MCF 10A (cell line): ENCODE data around the gene ALDH1L2. TPM values are rescaled to one million over a fixed set of nuclear protein-coding genes. Genes with fewer than 3 reads are reported as not detected.

Source experiments
- BruUV-seq: library from RNA; stranded (reverse); fragments of 400-500 nt; replicated peaks from 2 replicates; lab custom pipeline; 2021; lab: Mats Ljungman, UMichigan
- CTCF ChIA-PET: fragments of 300-600 bp; sonication (Branson Sonifier 250); formaldehyde crosslinking; extraction: SDS; loops from one replicate; lab custom pipeline; 2021; ENCODE audit warnings: antibody characterized with exemption, inconsistent platforms; lab: Yijun Ruan, JAX
- POLR2A ChIA-PET: fragments of 300-600, 350-650 bp; sonication (Branson Sonifier 250); formaldehyde crosslinking; extraction: SDS; loops from one replicate; lab custom pipeline; 2020; ENCODE audit warnings: antibody characterized with exemption, inconsistent platforms; lab: Yijun Ruan, JAX
- DNase-seq: peaks from one replicate; pipeline ENCODE4 v3.0.0-alpha.2; 2018; ENCODE audit not compliant: unreplicated experiment
- H3K27ac Mint-ChIP-seq: one replicate; pipeline ENCODE4 v1.8.0; 2022; ENCODE audit warnings: mild to moderate bottlenecking, low read depth, mixed read lengths; ENCODE audit not compliant: unreplicated experiment
- H3K27me3 Mint-ChIP-seq: one replicate; pipeline ENCODE4 v1.8.0; 2022; ENCODE audit warnings: mixed read lengths; ENCODE audit not compliant: insufficient read depth, unreplicated experiment
- H3K36me3 Mint-ChIP-seq: one replicate; pipeline ENCODE4 v1.8.0; 2022; ENCODE audit warnings: mild to moderate bottlenecking, moderate library complexity, mixed read lengths; ENCODE audit not compliant: insufficient read depth, unreplicated experiment
- H3K4me1 Mint-ChIP-seq: one replicate; pipeline ENCODE4 v1.8.0; 2022; ENCODE audit warnings: mixed read lengths; ENCODE audit not compliant: insufficient read depth, unreplicated experiment
- H3K4me3 Mint-ChIP-seq: one replicate; pipeline ENCODE4 v1.8.0; 2022; ENCODE audit warnings: mild to moderate bottlenecking, moderate library complexity, mixed read lengths; ENCODE audit not compliant: unreplicated experiment
- H3K9me3 Mint-ChIP-seq: one replicate; pipeline ENCODE4 v1.8.0; 2022; ENCODE audit warnings: mixed read lengths; ENCODE audit not compliant: unreplicated experiment
- intact Hi-C: fragments of 100-400 bp; cut with micrococcal nuclease; formaldehyde crosslinking; loops from 2 replicates; pipeline ENCODE4 v1.14.1; 2022
- total RNA-seq: library from RNA; stranded (reverse); gene quantifications from 2 replicates; pipeline ENCODE4 v1.2.3, GENCODE V29; 2022
- TF ChIP-seq, protein P1 (sequence below): fragments of 200-600 bp; IDR thresholded peaks from one replicate; pipeline ENCODE4 v1.8.0; 2022; ENCODE audit warnings: antibody characterized with exemption, mild to moderate bottlenecking; ENCODE audit not compliant: unreplicated experiment

Gene ALDH1L2
- total RNA-seq, 1 experiment from 2014 or later, result 165 TPM

DNA sequence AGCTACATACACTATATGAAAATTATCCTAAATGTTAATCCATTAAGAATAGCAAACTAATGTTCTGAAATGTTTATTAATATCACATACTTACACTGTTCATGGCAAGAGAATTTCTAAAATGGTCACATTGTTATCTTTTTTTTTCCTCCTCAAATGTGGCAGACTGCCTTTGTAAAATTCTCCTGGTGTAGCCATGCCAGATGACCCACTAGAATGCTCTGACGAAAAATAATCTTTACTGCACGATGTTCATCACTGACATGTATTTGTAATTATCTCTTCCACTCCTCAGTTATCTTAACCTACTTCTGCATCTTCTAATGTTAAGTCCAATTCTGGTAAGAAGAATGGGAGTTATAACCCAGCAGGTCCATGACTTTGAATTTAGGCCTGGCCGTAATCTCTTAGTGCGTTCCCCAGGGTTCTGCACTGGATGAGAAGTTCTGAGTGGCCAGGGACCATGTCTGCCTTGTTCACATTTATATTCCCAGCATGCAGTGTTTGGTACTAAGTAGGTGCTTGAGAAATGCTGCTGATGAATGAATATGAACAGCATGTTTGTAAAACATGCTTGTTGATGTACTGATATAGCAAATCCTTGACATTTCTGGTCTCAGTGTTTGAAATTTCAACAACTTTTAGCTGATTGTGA lies 51.4 kb downstream of the ALDH1L2 start:
- no peak overlapping the region for H3K4me3 Mint-ChIP-seq
- ChIA-PET POLR2A (interaction anchor here (0.6 to 1.3 kb wide), 2 partner anchors 36 to 968 kb away, joined by 3 to 4 read pairs; no protein-coding TSS in a partner anchor), CTCF (interaction anchor here (0.7 to 3.3 kb wide), 2 partner anchors 549 to 651 kb away, joined by 3 to 13 read pairs; no protein-coding TSS in a partner anchor)
- DNase-seq, result no peak
- H3K36me3 Mint-ChIP-seq, result peaks cover 69% of the 10 kb centered on the region
- H3K27ac Mint-ChIP-seq, result peak overlapping the region; percentile 22
- BruUV-seq, result no TSS peak
- no peaks in the 10 kb centered on the region for H3K27me3 Mint-ChIP-seq
- H3K9me3 Mint-ChIP-seq, result no peaks in the 10 kb centered on the region
- intact Hi-C loops, result no loop called here
- TF ChIP-seq, protein P1, sequence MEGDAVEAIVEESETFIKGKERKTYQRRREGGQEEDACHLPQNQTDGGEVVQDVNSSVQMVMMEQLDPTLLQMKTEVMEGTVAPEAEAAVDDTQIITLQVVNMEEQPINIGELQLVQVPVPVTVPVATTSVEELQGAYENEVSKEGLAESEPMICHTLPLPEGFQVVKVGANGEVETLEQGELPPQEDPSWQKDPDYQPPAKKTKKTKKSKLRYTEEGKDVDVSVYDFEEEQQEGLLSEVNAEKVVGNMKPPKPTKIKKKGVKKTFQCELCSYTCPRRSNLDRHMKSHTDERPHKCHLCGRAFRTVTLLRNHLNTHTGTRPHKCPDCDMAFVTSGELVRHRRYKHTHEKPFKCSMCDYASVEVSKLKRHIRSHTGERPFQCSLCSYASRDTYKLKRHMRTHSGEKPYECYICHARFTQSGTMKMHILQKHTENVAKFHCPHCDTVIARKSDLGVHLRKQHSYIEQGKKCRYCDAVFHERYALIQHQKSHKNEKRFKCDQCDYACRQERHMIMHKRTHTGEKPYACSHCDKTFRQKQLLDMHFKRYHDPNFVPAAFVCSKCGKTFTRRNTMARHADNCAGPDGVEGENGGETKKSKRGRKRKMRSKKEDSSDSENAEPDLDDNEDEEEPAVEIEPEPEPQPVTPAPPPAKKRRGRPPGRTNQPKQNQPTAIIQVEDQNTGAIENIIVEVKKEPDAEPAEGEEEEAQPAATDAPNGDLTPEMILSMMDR, result no peak
- H3K4me1 Mint-ChIP-seq, result no peaks in the 10 kb centered on the region

- no peak for DNase-seq
- H3K36me3 Mint-ChIP-seq, result peaks cover 68% of the 10 kb centered on the region
- H3K4me1 Mint-ChIP-seq, result no peaks in the 10 kb centered on the region
- CTCF ChIA-PET, result interaction anchor here (0.7 to 0.8 kb wide), 2 partner anchors 12 to 42 kb away, joined by 3 read pairs; no protein-coding TSS in a partner anchor
- TF ChIP-seq, protein P1, result no peak
- H3K9me3 Mint-ChIP-seq, result no peaks in the 10 kb centered on the region
- H3K27me3 Mint-ChIP-seq, result no peaks in the 10 kb centered on the region
- intact Hi-C loops, result no loop called here
- peak overlapping the region; percentile 13 for H3K27ac Mint-ChIP-seq
- no peak overlapping the region for H3K4me3 Mint-ChIP-seq
- BruUV-seq, result no TSS peak
- POLR2A ChIA-PET, result interaction anchor here (0.5 to 0.6 kb wide), 3 partner anchors 136 to 626 kb away, joined by 3 to 4 read pairs (median 3); no protein-coding TSS in a partner anchor
Measured at GRCh38 chr12:105030820-105031807, 53.1 kb downstream of the ALDH1L2 start.

- no peak overlapping the region for H3K4me3 Mint-ChIP-seq
- ChIA-PET POLR2A (interaction anchor here (0.7 to 1.5 kb wide), 2 partner anchors 67 to 1059 kb away, joined by 4 read pairs; no protein-coding TSS in a partner anchor), CTCF (interaction anchor here (0.7 to 1.0 kb wide), 2 partner anchors 11 to 13 kb away, joined by 3 to 6 read pairs; no protein-coding TSS in a partner anchor)
- no peaks in the 10 kb centered on the region for H3K9me3 Mint-ChIP-seq
- no peak overlapping the region for H3K27ac Mint-ChIP-seq
- H3K36me3 Mint-ChIP-seq, result peaks cover 71% of the 10 kb centered on the region
- H3K4me1 Mint-ChIP-seq, result no peaks in the 10 kb centered on the region
- H3K27me3 Mint-ChIP-seq, result no peaks in the 10 kb centered on the region
- DNase-seq, result no peak
- TF ChIP-seq, protein P1, result no peak
- BruUV-seq, result no TSS peak
- intact Hi-C loops, result no loop called here
Measured at GRCh38 chr12:105026411-105026810, 57.8 kb downstream of the ALDH1L2 start.
